ENCODE measurements around the gene WDR45B. TPM values are rescaled to one million over a fixed set of nuclear protein-coding genes. Genes with fewer than 3 reads are reported as not detected.

The WDR45B gene
- total RNA-seq, 1 experiment from 2014 or later: 110 TPM

DNA sequence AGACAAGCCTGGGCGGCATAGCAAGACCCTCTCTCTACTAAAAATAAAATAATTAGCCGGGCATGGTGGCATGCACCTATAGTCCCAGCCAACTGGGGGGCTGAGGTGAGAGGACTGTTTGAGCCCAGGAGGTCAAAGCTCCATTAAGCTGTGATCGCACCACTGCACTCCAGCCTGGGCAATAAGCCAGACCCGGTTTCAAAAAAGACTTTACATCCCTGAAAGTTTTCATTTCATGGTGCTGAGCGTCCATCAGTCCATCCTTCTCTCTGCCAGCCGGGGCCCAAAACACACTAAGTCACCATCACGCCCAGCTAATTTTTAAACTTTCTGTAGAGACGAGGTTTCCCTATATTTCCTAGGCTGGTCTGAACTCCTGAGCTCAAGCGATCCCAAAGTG is 39.6 kb upstream of the WDR45B start:
- H3K4me1 Mint-ChIP-seq: 0 out of 4 replicates have a peak, but pooled peaks cover 0 to 2% of the 10 kb centered on the region in 2 experiments
- Histone ChIP-seq H2AFZ (ENCODE audit: low read length) (no peak overlapping the region), H2AK5ac (ENCODE audit: insufficient read length, low read length) (no peak overlapping the region), H2BK15ac (ENCODE audit: low read depth, low read length) (no peak overlapping the region), H3K18ac (ENCODE audit: insufficient read length, low read depth, low read length) (no peak overlapping the region), H3K27me3 (ENCODE audit: insufficient read depth, low read length) (no peaks in the 10 kb centered on the region), H3T11ph (ENCODE audit: low read length) (no peak overlapping the region), H3K27ac (ENCODE audit: insufficient read length, low read depth, low read length) (no peak overlapping the region), H3K14ac (ENCODE audit: insufficient read depth, low read length) (no peak overlapping the region), H3K79me2 (ENCODE audit: insufficient read depth, low read length) (no peaks in the 10 kb centered on the region), H4K5ac (ENCODE audit: insufficient read length, low read depth, low read length) (no peak overlapping the region), H4K20me1 (ENCODE audit: control insufficient read depth, insufficient read depth, insufficient read length) (no peaks in the 10 kb centered on the region), H3K23me2 (ENCODE audit: insufficient read length, low read depth, low read length, poor library complexity, severe bottlenecking) (no peaks in the 10 kb centered on the region), H2BK12ac (ENCODE audit: insufficient read length, low read depth, low read length) (no peak overlapping the region), H4K8ac (replicated peaks; ENCODE audit: insufficient read length, low read depth, low read length) (no peak overlapping the region), H3K23ac (ENCODE audit: insufficient read length, low read depth, low read length) (no peak overlapping the region), H3K9me3 (ENCODE audit: control insufficient read depth, low read depth, low read length) (no peaks in the 10 kb centered on the region), H3K4me2 (ENCODE audit: insufficient read depth, insufficient read length, low read length) (no peak overlapping the region), H3K4me1 (ENCODE audit: insufficient read depth, low read length) (no peaks in the 10 kb centered on the region), H3K56ac (ENCODE audit: insufficient read length, low read depth, low read length) (no peak overlapping the region), H3K4ac (ENCODE audit: low read depth, low read length) (no peak overlapping the region), H2BK20ac (ENCODE audit: low read depth, low read length, poor library complexity, severe bottlenecking) (no peak overlapping the region), H4K91ac (ENCODE audit: insufficient read length, low read depth, low read length) (no peak overlapping the region), H3K9ac (ENCODE audit: extremely low read depth, insufficient read length, low read length) (no peak overlapping the region), H2BK120ac (ENCODE audit: low read depth, low read length, poor library complexity, severe bottlenecking) (no peak overlapping the region), H3K79me1 (ENCODE audit: insufficient read depth, low read depth, low read length, poor library complexity, severe bottlenecking) (no peaks in the 10 kb centered on the region), H2BK5ac (ENCODE audit: insufficient read length, low read length) (no peak overlapping the region)
- WGBS (ENCODE audit: extremely low coverage, insufficient read length, low lambda C conversion rate): no CpG with 5 or more reads among the region's 9 CpGs
- TF ChIP-seq, protein P1, sequence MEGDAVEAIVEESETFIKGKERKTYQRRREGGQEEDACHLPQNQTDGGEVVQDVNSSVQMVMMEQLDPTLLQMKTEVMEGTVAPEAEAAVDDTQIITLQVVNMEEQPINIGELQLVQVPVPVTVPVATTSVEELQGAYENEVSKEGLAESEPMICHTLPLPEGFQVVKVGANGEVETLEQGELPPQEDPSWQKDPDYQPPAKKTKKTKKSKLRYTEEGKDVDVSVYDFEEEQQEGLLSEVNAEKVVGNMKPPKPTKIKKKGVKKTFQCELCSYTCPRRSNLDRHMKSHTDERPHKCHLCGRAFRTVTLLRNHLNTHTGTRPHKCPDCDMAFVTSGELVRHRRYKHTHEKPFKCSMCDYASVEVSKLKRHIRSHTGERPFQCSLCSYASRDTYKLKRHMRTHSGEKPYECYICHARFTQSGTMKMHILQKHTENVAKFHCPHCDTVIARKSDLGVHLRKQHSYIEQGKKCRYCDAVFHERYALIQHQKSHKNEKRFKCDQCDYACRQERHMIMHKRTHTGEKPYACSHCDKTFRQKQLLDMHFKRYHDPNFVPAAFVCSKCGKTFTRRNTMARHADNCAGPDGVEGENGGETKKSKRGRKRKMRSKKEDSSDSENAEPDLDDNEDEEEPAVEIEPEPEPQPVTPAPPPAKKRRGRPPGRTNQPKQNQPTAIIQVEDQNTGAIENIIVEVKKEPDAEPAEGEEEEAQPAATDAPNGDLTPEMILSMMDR (conservative IDR thresholded peaks at IDR 0.05): no peak
- no peak for DNase-seq
- no peak overlapping the region for H3K27ac Mint-ChIP-seq
- H3K36me3 Mint-ChIP-seq (ENCODE audit: insufficient read depth in 1 of 3, low read depth in 3 of 3): no peaks in the 10 kb centered on the region
- no peaks in the 10 kb centered on the region for H3K9me3 Mint-ChIP-seq
- H3K4me3 Mint-ChIP-seq: no peak overlapping the region
- H3K27me3 Mint-ChIP-seq (ENCODE audit: low read depth): no peaks in the 10 kb centered on the region; the same call in none of the 2 replicates
